B cell (primary cell): ENCODE results near the gene DLG3. TPM values are rescaled to one million over a fixed set of nuclear protein-coding genes. Genes with fewer than 3 reads are reported as not detected.

Experiments used
- ATAC-seq: fragments of 200-7000 bp; cut with Tn5 transposase; one replicate; pipeline ENCODE4 v1.10.0; 2021; ENCODE audit warnings: low read depth, mild to moderate bottlenecking, moderate number of reproducible peaks, moderate library complexity
- CTCF ChIA-PET: fragments of 350-600 bp; sonication (Branson Sonifier 250); formaldehyde crosslinking; loops from one replicate; lab custom pipeline; 2021; ENCODE audit warnings: antibody characterized with exemption, inconsistent platforms; lab: Charles Lee
- POLR2A ChIA-PET: fragments of 350-600 bp; sonication (Branson Sonifier 250); formaldehyde crosslinking; loops from one replicate; lab custom pipeline; 2021; ENCODE audit warnings: antibody characterized with exemption; lab: Charles Lee
- DNase-seq: peaks from one replicate; pipeline ENCODE4 v3.0.0; 2013
- H2AFZ ChIP-seq: 2 replicates; pipeline ENCODE4 v1.6.1; 2012; ENCODE audit warnings: mild to moderate bottlenecking, low read depth, low read length; ENCODE audit not compliant: insufficient read depth, poor library complexity, severe bottlenecking
- H3K27ac ChIP-seq, 2 donors: 1 replicate in 1 of 2; 2 replicates in 1 of 2; pipeline ENCODE4 v1.5.1; 2012 to 2013; ENCODE audit warnings: low read length in 2 of 2, mild to moderate bottlenecking in 2 of 2, moderate library complexity in 1 of 2
- H3K27me3 ChIP-seq, 4 experiments: fragments of 200-600 bp in 1 of 4; sonication (generic) in 1 of 4; replicated peaks in 1 of 4; 1 replicate in 2 of 4; 2 replicates in 2 of 4; pipeline versions ENCODE4 v1.6.1 to v1.7.0; 2013 to 2016; ENCODE audit warnings: low read length in 3 of 4, mild to moderate bottlenecking in 2 of 4, mixed read lengths in 1 of 4, moderate library complexity in 1 of 4; ENCODE audit not compliant: insufficient read depth in 4 of 4, control insufficient read depth in 3 of 4; ENCODE audit errors: control extremely low read depth in 1 of 4
- H3K36me3 ChIP-seq, 2 experiments: replicated peaks in 1 of 2; 1 replicate in 1 of 2; 2 replicates in 1 of 2; pipeline versions ENCODE4 v1.6.1 to v1.7.1; 2013; ENCODE audit warnings: low read length in 1 of 2; ENCODE audit not compliant: insufficient read depth in 2 of 2, control insufficient read depth in 1 of 2; ENCODE audit errors: control extremely low read depth in 1 of 2, extremely low read depth in 1 of 2
- H3K4me1 ChIP-seq, 2 donors: fragments of 200-600 bp in 1 of 2; sonication (generic) in 1 of 2; 1 replicate in 1 of 2; 2 replicates in 1 of 2; pipeline versions ENCODE4 v1.5.1 to v1.6.1; 2013 to 2017; ENCODE audit warnings: low read length in 2 of 2; ENCODE audit not compliant: control insufficient read depth in 2 of 2, insufficient read depth in 2 of 2
- H3K4me2 ChIP-seq: replicated peaks from 2 replicates; pipeline ENCODE3; 2012; ENCODE audit warnings: mild to moderate bottlenecking, low read depth, low read length; ENCODE audit not compliant: poor library complexity, severe bottlenecking
- H3K4me3 ChIP-seq, 5 experiments: fragments of 200-600 bp in 1 of 5; sonication (generic) in 1 of 5; 1 replicate in 3 of 5; 2 replicates in 2 of 5; pipeline versions ENCODE4 v1.5.1 to v1.7.0; 2011 to 2016; ENCODE audit warnings: low read length in 4 of 5, mild to moderate bottlenecking in 4 of 5, low read depth in 2 of 5, control low read depth in 1 of 5, moderate library complexity in 1 of 5; ENCODE audit not compliant: insufficient read depth in 1 of 5; ENCODE audit errors: control extremely low read depth in 1 of 5, extremely low read depth in 1 of 5
- H3K79me2 ChIP-seq: fragments of 200-600 bp; sonication (generic); one replicate; pipeline ENCODE4 v1.6.0; 2016; ENCODE audit warnings: low read length; ENCODE audit not compliant: control insufficient read depth, insufficient read depth
- H3K9ac ChIP-seq: fragments of 200-600 bp; sonication (generic); 2 replicates; pipeline ENCODE4 v1.6.1; 2017; ENCODE audit warnings: mild to moderate bottlenecking, low read length, moderate library complexity
- H3K9me3 ChIP-seq, 3 donors: one replicate each; pipeline versions ENCODE4 v1.6.1 to v1.7.1; 2013; ENCODE audit warnings: low read length in 2 of 3; ENCODE audit not compliant: control insufficient read depth in 2 of 3, insufficient read depth in 1 of 3; ENCODE audit errors: control extremely low read depth in 1 of 3
- H4K20me1 ChIP-seq: 2 replicates; pipeline ENCODE4 v1.6.0; 2012; ENCODE audit warnings: mild to moderate bottlenecking, low read length; ENCODE audit not compliant: insufficient read depth, control insufficient read depth, poor library complexity, severe bottlenecking
- H3K27ac Mint-ChIP-seq: one replicate; pipeline ENCODE4 v1.8.0; 2021; ENCODE audit warnings: mixed read lengths
- H3K27me3 Mint-ChIP-seq: one replicate; pipeline ENCODE4 v1.8.0; 2021; ENCODE audit warnings: mixed read lengths
- H3K4me1 Mint-ChIP-seq: one replicate; pipeline ENCODE4 v1.8.0; 2021; ENCODE audit warnings: mixed read lengths
- H3K4me3 Mint-ChIP-seq: one replicate; pipeline ENCODE4 v1.8.0; 2021; ENCODE audit warnings: mixed read lengths
- H3K9me3 Mint-ChIP-seq: one replicate; pipeline ENCODE4 v1.8.0; 2022; ENCODE audit warnings: mixed read lengths; ENCODE audit not compliant: insufficient read depth
- EZH2 ChIP-seq: IDR thresholded peaks from 2 replicates; pipeline ENCODE4 v1.6.1; 2012; ENCODE audit warnings: borderline replicate concordance, low read depth, mild to moderate bottlenecking, moderate library complexity, low read length; ENCODE audit not compliant: insufficient read depth, poor library complexity, severe bottlenecking
- WGBS: methylation state at CpG from one replicate; pipeline ENCODE4 v1.1.5; 2013; ENCODE audit warnings: missing lambda C conversion rate; ENCODE audit not compliant: insufficient coverage; 5-methylcytosine and 5-hydroxymethylcytosine counted together
- intact Hi-C: fragments of 100-400 bp; cut with micrococcal nuclease; formaldehyde crosslinking; loops from one replicate; pipeline ENCODE4 v1.10.0; 2022
- polyA plus RNA-seq: library from polyadenylated mRNA; depleted of rRNA; stranded (reverse); fragments of >200 nt; gene quantifications from 2 replicates; pipeline ENCODE4 v1.2.3, GENCODE V29; 2012
- total RNA-seq, 2 donors: library from RNA; stranded (reverse); fragments of 120-200 nt in 1 of 2; gene quantifications; 1 replicate in 1 of 2; 2 replicates in 1 of 2; pipeline versions ENCODE4 v1.2.3 to v1.2.4, GENCODE V29; 2013 to 2022
- TF ChIP-seq, protein P1 (sequence below): fragments of 200-600 bp; IDR thresholded peaks from one replicate; pipeline ENCODE4 v1.8.0; 2022; ENCODE audit warnings: antibody characterized with exemption, mild to moderate bottlenecking

DLG3 gene
- total and polyA plus RNA-seq, 2 donors (not counting 1 experiment from before 2014, with no cell fraction given), result 1.5 to 6.9 TPM

- Histone ChIP-seq H3K4me3 (peak overlapping the region in 4 of 5 experiments; percentile 38 to 70 (median 48)), H3K9me3 (no peaks in the 10 kb centered on the region), H3K79me2 (no peaks in the 10 kb centered on the region), H3K4me2 (peak overlapping the region; percentile 81), H4K20me1 (no peaks in the 10 kb centered on the region), H3K4me1 (peaks cover 27 to 36% of the 10 kb centered on the region in 2 donors), H3K9ac (peak overlapping the region; percentile 61), H3K27ac (no peak overlapping the region), H3K27me3 (no peaks in the 10 kb centered on the region), H3K36me3 (no peaks in the 10 kb centered on the region), H2AFZ (peak overlapping the region; percentile 60)
- ATAC-seq (peak; percentile 59), DNase-seq (peak; percentile 67)
- Mint-ChIP-seq H3K4me3 (peak overlapping the region; percentile 94), H3K27ac (peak overlapping the region; percentile 88), H3K9me3 (no peaks in the 10 kb centered on the region), H3K4me1 (peaks cover 40% of the 10 kb centered on the region), H3K27me3 (no peaks in the 10 kb centered on the region)
- no peak for TF ChIP-seq EZH2
- TF ChIP-seq, protein P1, sequence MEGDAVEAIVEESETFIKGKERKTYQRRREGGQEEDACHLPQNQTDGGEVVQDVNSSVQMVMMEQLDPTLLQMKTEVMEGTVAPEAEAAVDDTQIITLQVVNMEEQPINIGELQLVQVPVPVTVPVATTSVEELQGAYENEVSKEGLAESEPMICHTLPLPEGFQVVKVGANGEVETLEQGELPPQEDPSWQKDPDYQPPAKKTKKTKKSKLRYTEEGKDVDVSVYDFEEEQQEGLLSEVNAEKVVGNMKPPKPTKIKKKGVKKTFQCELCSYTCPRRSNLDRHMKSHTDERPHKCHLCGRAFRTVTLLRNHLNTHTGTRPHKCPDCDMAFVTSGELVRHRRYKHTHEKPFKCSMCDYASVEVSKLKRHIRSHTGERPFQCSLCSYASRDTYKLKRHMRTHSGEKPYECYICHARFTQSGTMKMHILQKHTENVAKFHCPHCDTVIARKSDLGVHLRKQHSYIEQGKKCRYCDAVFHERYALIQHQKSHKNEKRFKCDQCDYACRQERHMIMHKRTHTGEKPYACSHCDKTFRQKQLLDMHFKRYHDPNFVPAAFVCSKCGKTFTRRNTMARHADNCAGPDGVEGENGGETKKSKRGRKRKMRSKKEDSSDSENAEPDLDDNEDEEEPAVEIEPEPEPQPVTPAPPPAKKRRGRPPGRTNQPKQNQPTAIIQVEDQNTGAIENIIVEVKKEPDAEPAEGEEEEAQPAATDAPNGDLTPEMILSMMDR, result peak; percentile 68
- WGBS, result 3% methylated on average over 25 of the region's 39 CpGs
- intact Hi-C loops, result loop anchor here (5.0 to 10.0 kb wide), 2 partner anchors 320 to 613 kb away; partner anchors contain the start of genes IGBP1 and SNX12
- ChIA-PET POLR2A (no interaction called here), CTCF (interaction anchor here (1.0 to 1.7 kb wide), 3 partner anchors 11 to 19 kb away, joined by 3 to 4 read pairs (median 4); no protein-coding TSS in a partner anchor)
These were observed 7.6 kb downstream of the DLG3 start for GRCh38 chrX:70452143-70452733.

GRCh38 chrX:70453024-70453618, 8.5 kb downstream of the DLG3 start:
- Histone ChIP-seq H3K27me3 (no peaks in the 10 kb centered on the region), H3K9ac (peak overlapping the region; percentile 61), H3K9me3 (no peaks in the 10 kb centered on the region), H3K4me2 (peak overlapping the region; percentile 81), H3K4me3 (peak overlapping the region in 1 of 5 experiments; percentile 70), H3K27ac (no peak overlapping the region), H4K20me1 (no peaks in the 10 kb centered on the region), H3K36me3 (no peaks in the 10 kb centered on the region), H2AFZ (peak overlapping the region; percentile 60), H3K4me1 (peaks cover 27 to 36% of the 10 kb centered on the region in 2 donors), H3K79me2 (no peaks in the 10 kb centered on the region)
- ChIA-PET POLR2A (no interaction called here), CTCF (interaction anchor here (1.0 to 2.3 kb wide), 3 partner anchors 10 to 20 kb away, joined by 4 to 5 read pairs (median 4); no protein-coding TSS in a partner anchor)
- TF ChIP-seq, protein P1, result no peak
- TF ChIP-seq EZH2, result no peak
- WGBS, result 67% methylated on average over 1 of the region's 5 CpGs
- Mint-ChIP-seq H3K4me3 (peak overlapping the region; percentile 94), H3K27ac (peak overlapping the region; percentile 67), H3K27me3 (no peaks in the 10 kb centered on the region), H3K9me3 (no peaks in the 10 kb centered on the region), H3K4me1 (peaks cover 40% of the 10 kb centered on the region)
- intact Hi-C loops, result loop anchor here (5.0 to 10.0 kb wide), 2 partner anchors 321 to 612 kb away; partner anchors contain the start of genes IGBP1 and SNX12
- ATAC-seq, result no peak
- peak; percentile 44 for DNase-seq
